Esophagus squamous epithelium (tissue), 5 donors: ENCODE data around the gene PTPRJ. TPM values are rescaled to one million over a fixed set of nuclear protein-coding genes. Genes with fewer than 3 reads are reported as not detected.
A peak's percentile ranks its signal among the peaks of the same experiment; 100 is the strongest.

ENCODE experiments used
- DNase-seq: peaks from one replicate; lab custom pipeline; 2025; lab: John Stamatoyannopoulos, UW
- H3K27ac ChIP-seq, 4 donors: fragments of 200-600 bp; sonication (generic); one replicate each; pipeline ENCODE4 v1.5.1; 2016 to 2019; ENCODE audit warnings: mild to moderate bottlenecking in 1 of 4
- H3K27me3 ChIP-seq, 4 donors: fragments of 200-600 bp; sonication (generic); 1 replicate in 3 of 4; 2 replicates in 1 of 4; pipeline versions ENCODE4 v1.5.1 to v1.6.0; 2017 to 2021; ENCODE audit warnings: antibody characterized with exemption in 1 of 4
- H3K36me3 ChIP-seq, 3 donors: fragments of 200-600 bp; sonication (generic); one replicate each; pipeline ENCODE4 v1.5.1; 2016 to 2019
- H3K4me1 ChIP-seq, 3 donors: fragments of 200-600 bp; sonication (generic); one replicate each; pipeline ENCODE4 v1.5.1; 2017 to 2019
- H3K4me3 ChIP-seq, 4 donors: fragments of 200-600 bp; sonication (generic); 1 replicate in 3 of 4; 2 replicates in 1 of 4; pipeline ENCODE4 v1.5.1; 2016 to 2019; ENCODE audit warnings: mild to moderate bottlenecking in 2 of 4, moderate library complexity in 1 of 4
- H3K9me3 ChIP-seq, 3 donors: fragments of 200-600 bp; sonication (generic); one replicate each; pipeline ENCODE4 v1.5.1; 2016 to 2019
- POLR2A ChIP-seq, 4 donors: fragments of 450-650 bp; IDR thresholded peaks; one replicate each; pipeline ENCODE4 v1.6.1; 2017; ENCODE audit warnings: antibody characterized with exemption in 4 of 4, mild to moderate bottlenecking in 4 of 4, moderate library complexity in 3 of 4
- WGBS, 2 donors: methylation state at CpG; one replicate each; pipeline ENCODE4 v1.1.5; 2018; 5-methylcytosine and 5-hydroxymethylcytosine counted together
- intact Hi-C: fragments of 100-400 bp; cut with DNase I; formaldehyde crosslinking; loops from one replicate; pipeline ENCODE4 v1.15.0; 2022
- total RNA-seq, 4 donors: library from RNA; depleted of rRNA; stranded (reverse); fragments of >200 nt; gene quantifications; one replicate each; pipeline ENCODE4 v1.1.0, GENCODE V29; 2016
- TF ChIP-seq, protein P1 (sequence below), 6 experiments: fragments of 450-650 bp in 4 of 6; fragments of 200-600 bp in 2 of 6; sonication (generic) in 2 of 6; IDR thresholded peaks; one replicate each; pipeline ENCODE4 v1.5.1; 2016 to 2019; ENCODE audit warnings: antibody characterized with exemption in 6 of 6, mild to moderate bottlenecking in 4 of 6, moderate library complexity in 4 of 6
- donor health status: DM: yes; HTN: yes; CAD: no.

The PTPRJ gene
- total RNA-seq, 4 donors from 2014 or later = 1.7 to 11.6 (median 3.4) TPM

DNA sequence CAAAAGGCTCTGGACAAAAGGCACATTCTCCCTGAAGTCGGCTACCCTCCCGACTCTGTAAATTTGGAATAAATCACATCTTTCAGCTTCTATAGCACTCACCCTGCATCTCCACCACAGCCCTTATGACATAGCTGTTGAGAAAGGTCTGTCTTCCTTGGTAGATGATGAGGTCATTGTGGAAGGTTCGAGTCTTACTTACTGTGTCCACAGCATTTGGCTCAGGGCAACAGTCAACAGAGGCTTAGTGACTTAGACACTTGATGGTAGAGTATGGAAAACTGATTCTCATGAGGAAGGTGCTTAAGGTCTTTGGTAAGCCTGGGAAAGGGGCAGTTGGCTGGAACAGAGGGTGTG lies 45.6 kb downstream of the PTPRJ start:
- WGBS, 2 donors = 67 to 87% methylated on average over 3 of the region's 3 CpGs
- Histone ChIP-seq H3K9me3 (no peaks in the 10 kb centered on the region), H3K27ac (no peak overlapping the region), H3K4me3 (no peak overlapping the region), H3K4me1 (peaks cover 0 to 35% (median 9%) of the 10 kb centered on the region in 3 donors), H3K36me3 (no peaks in the 10 kb centered on the region), H3K27me3 (no peaks in the 10 kb centered on the region)
- DNase-seq = no peak
- intact Hi-C loops = no loop called here
- TF ChIP-seq, protein P1, sequence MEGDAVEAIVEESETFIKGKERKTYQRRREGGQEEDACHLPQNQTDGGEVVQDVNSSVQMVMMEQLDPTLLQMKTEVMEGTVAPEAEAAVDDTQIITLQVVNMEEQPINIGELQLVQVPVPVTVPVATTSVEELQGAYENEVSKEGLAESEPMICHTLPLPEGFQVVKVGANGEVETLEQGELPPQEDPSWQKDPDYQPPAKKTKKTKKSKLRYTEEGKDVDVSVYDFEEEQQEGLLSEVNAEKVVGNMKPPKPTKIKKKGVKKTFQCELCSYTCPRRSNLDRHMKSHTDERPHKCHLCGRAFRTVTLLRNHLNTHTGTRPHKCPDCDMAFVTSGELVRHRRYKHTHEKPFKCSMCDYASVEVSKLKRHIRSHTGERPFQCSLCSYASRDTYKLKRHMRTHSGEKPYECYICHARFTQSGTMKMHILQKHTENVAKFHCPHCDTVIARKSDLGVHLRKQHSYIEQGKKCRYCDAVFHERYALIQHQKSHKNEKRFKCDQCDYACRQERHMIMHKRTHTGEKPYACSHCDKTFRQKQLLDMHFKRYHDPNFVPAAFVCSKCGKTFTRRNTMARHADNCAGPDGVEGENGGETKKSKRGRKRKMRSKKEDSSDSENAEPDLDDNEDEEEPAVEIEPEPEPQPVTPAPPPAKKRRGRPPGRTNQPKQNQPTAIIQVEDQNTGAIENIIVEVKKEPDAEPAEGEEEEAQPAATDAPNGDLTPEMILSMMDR (IDR thresholded peaks at IDR 0.05) = no peak
- TF ChIP-seq POLR2A (IDR thresholded peaks at IDR 0.05) = no peak

DNA sequence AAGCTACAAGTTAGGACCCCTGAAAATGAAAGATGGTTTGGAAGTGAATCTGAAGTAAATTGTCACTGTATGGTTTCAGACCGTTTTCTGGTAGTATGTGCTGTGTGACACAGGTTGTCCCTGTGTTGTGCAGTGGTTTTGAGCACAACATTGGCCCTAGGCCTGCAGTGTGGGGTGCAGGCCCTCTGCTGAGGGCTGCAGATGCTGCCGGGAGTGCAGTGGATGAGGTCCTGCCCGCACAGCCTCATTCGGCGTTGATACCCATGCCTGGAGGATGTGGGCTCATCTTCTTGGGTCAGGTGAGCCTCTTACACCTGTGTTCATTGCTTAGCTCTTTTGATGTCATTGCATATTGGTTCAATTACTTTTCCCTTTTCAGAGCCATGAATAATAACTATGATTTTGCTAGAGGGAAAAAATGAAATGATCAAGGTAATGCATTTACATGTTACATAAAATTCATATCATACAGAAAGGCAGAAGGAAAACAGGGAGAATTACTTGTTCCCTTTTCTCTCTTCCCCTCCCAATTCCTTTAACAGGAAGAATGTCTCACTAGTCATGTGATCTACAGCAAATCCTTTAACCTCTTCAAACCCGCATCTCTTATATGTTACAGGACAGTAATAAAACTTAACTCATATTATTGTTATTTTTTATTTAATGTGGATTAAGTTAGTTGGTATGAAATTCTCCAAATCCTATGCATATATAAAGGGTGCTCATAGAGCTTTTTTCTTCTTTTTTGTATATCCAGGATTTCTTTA lies 48.7 kb downstream of the PTPRJ start:
- no peak for DNase-seq
- Histone ChIP-seq H3K4me3 (no peak overlapping the region), H3K4me1 (peaks cover 0 to 39% (median 9%) of the 10 kb centered on the region in 3 donors), H3K27ac (no peak overlapping the region), H3K9me3 (no peaks in the 10 kb centered on the region), H3K36me3 (no peaks in the 10 kb centered on the region), H3K27me3 (no peaks in the 10 kb centered on the region)
- WGBS, 2 donors = 50 to 65% methylated on average over 6 of the region's 6 CpGs
- intact Hi-C loops = no loop called here
- TF ChIP-seq POLR2A (IDR thresholded peaks at IDR 0.05) = no peak
- TF ChIP-seq, protein P1 (IDR thresholded peaks at IDR 0.05) = no peak

DNA sequence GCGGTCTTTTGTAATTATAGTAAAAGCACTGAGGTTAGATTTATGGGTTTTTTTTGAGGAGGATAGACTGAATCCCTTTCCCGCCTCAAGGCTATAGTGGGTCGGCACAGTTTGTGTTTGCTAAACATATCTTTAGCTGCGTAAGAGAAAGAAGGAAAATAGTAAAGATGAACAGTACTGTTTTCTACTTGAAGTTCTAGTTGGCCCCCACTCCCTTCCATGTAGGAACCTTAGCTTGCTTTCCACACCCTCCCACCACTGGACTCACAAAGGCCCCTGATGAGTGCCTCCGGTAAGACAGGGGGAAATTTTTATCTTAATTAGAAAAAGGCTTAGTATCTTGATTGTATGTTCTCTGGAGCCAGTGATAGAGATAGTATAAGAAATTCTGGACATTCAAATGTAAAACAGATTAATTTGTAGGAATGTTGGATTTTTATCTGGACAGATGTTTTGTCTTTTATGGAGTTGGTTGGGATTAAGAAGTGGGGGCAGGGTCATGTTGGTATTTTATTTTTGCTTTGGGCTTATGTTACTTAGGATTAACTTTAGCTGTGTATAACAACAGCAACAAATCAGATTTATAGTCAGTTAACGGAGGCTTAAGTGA lies 49.4 kb downstream of the PTPRJ start:
- Histone ChIP-seq H3K4me3 (no peak overlapping the region), H3K36me3 (no peaks in the 10 kb centered on the region), H3K27me3 (no peaks in the 10 kb centered on the region), H3K9me3 (no peaks in the 10 kb centered on the region), H3K4me1 (peaks cover 0 to 41% (median 9%) of the 10 kb centered on the region in 3 donors), H3K27ac (no peak overlapping the region)
- intact Hi-C loops = no loop called here
- TF ChIP-seq, protein P1 (IDR thresholded peaks at IDR 0.05) = no peak
- no peak for TF ChIP-seq POLR2A (IDR thresholded peaks at IDR 0.05)
- WGBS, 2 donors = 64 to 81% methylated on average over 6 of the region's 6 CpGs
- no peak for DNase-seq

DNA sequence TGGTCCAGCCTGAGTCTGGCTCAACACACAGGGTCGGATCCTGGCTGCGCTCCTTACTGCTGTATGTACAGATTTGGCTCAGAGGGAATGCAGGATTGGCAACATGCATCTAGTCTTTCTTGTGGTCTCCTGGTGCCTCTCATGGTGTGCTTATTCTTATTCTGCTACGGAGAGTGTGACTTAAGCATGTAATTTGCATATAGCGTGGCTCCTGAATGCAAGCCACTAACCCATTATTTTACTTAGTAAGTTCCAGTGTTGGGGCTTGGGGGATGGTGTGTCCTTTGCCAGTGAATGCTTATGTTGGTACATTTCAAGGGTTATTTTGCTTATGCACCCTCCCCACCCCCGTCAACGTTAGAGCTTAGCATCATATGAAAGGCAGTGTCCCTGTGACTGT lies 51.2 kb downstream of the PTPRJ start:
- Histone ChIP-seq H3K36me3 (no peaks in the 10 kb centered on the region), H3K4me1 (peaks cover 0 to 46% (median 9%) of the 10 kb centered on the region in 3 donors), H3K27me3 (no peaks in the 10 kb centered on the region), H3K4me3 (no peak overlapping the region), H3K27ac (peak overlapping the region in 1 of 4 donors; percentile 55), H3K9me3 (no peaks in the 10 kb centered on the region)
- intact Hi-C loops = no loop called here
- 83 to 85% methylated on average over 5 to 6 of the region's 6 CpGs for WGBS, 2 donors
- TF ChIP-seq, protein P1 (IDR thresholded peaks at IDR 0.05) = no peak
- no peak for TF ChIP-seq POLR2A (IDR thresholded peaks at IDR 0.05)
- DNase-seq = no peak

DNA sequence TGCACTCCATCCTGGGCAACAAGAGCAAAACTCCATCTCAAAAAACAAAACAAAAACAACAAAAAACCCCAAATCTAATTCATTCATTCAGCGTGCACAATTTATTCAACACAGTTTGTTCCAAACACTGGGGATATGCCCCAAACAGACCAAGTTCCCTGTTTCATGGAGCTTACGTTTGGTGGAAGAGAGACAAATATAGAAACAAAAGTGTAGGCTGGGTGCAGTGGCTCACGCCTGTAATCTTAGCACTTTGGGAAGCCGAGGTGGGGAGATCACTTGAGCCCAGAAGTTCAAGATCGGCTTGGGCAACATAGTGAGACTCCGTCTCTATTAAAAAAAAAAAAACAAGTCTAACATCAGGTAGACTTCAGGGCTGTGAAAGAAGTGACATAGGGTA lies 52.4 kb downstream of the PTPRJ start:
- no peaks in the 10 kb centered on the region for H3K9me3 ChIP-seq
- TF ChIP-seq, protein P1 (IDR thresholded peaks at IDR 0.05) = no peak

More for the DNA sequence above, 52.4 kb downstream of the PTPRJ start:
- intact Hi-C loops = no loop called here
- WGBS, 2 donors = 85 to 92% methylated on average over 6 of the region's 6 CpGs
- no peak overlapping the region for H3K4me3 ChIP-seq
- H3K27me3 ChIP-seq = no peaks in the 10 kb centered on the region
- H3K27ac ChIP-seq = peak overlapping the region in 2 of 4 donors; percentile 23 to 39
- peaks cover 0 to 46% (median 9%) of the 10 kb centered on the region in 3 donors for H3K4me1 ChIP-seq
- no peak for DNase-seq
- H3K36me3 ChIP-seq = no peaks in the 10 kb centered on the region
